GM12878 (cell line): ENCODE data around the gene NMNAT3. TPM values are rescaled to one million over a fixed set of nuclear protein-coding genes. Genes with fewer than 3 reads are reported as not detected.

Experiments used
- ATAC-seq: fragments of 200-7000 bp; cut with Tn5 transposase; 3 replicates; pipeline ENCODE4 v1.9.1; 2020; ENCODE audit warnings: mild to moderate bottlenecking, moderate library complexity
- BruUV-seq: library from RNA; stranded (reverse); fragments of 400-500 nt; replicated peaks from 2 replicates; lab custom pipeline; 2021; lab: Mats Ljungman, UMichigan
- CTCF ChIA-PET: fragments of 300-600 bp; sonication (Branson Sonifier 250); formaldehyde crosslinking; extraction: SDS; loops from one replicate; lab custom pipeline; 2021; ENCODE audit warnings: inconsistent platforms; lab: Yijun Ruan, JAX
- POLR2A ChIA-PET: fragments of 350-600 bp; formaldehyde crosslinking; extraction: SDS; loops from one replicate; lab custom pipeline; 2021; ENCODE audit warnings: inconsistent platforms; lab: Charles Lee
- RAD21 ChIA-PET: fragments of 300-600 bp; sonication (Branson Sonifier 250); formaldehyde crosslinking; loops from one replicate; lab custom pipeline; 2023; ENCODE audit warnings: antibody characterized with exemption; ENCODE audit not compliant: unreplicated experiment; lab: Charles Lee
- SMC1A ChIA-PET: fragments of 300-600 bp; sonication (Branson Sonifier 250); formaldehyde crosslinking; loops from one replicate; lab custom pipeline; 2023; ENCODE audit not compliant: unreplicated experiment, uncharacterized antibody; lab: Charles Lee
- DNase-seq: peaks from one replicate; pipeline ENCODE4 v3.0.0-alpha.2; 2011; ENCODE audit warnings: low read depth, low spot score
- FAIRE-seq: peaks from 3 replicates; lab custom pipeline; 2011; peaks lifted over from hg19 to GRCh38; lab: Jason Lieb, UNC
- H2AFZ ChIP-seq: 2 replicates; pipeline ENCODE4 v1.6.0; 2011; ENCODE audit warnings: low read depth, low read length, control low read depth; ENCODE audit not compliant: control insufficient read depth
- H3K27ac ChIP-seq: 2 replicates; pipeline ENCODE4 v1.5.1; 2011; ENCODE audit warnings: control low read depth; ENCODE audit not compliant: control insufficient read depth, insufficient read depth
- H3K27me3 ChIP-seq, 2 experiments: replicated peaks in 1 of 2; 2 replicates each; pipeline versions ENCODE4 v1.6.0 to v1.6.1; 2011; ENCODE audit warnings: low read length in 1 of 2; ENCODE audit not compliant: control insufficient read depth in 2 of 2, insufficient read depth in 2 of 2
- H3K36me3 ChIP-seq, 2 experiments: 2 replicates each; pipeline ENCODE4 v1.5.1; 2011; ENCODE audit warnings: low read length in 1 of 2; ENCODE audit not compliant: control insufficient read depth in 2 of 2, insufficient read depth in 2 of 2
- H3K4me1 ChIP-seq: 2 replicates; pipeline ENCODE4 v1.6.1; 2011; ENCODE audit warnings: mild to moderate bottlenecking, low read length, moderate library complexity, mixed read lengths; ENCODE audit not compliant: control insufficient read depth, insufficient read depth
- H3K4me2 ChIP-seq: 2 replicates; pipeline ENCODE4 v1.6.0; 2011; ENCODE audit warnings: control low read depth; ENCODE audit not compliant: control insufficient read depth, insufficient read depth
- H3K4me3 ChIP-seq: fragments of 200-600 bp; sonication (generic); 2 replicates; pipeline ENCODE4 v1.5.1; 2016
- H3K79me2 ChIP-seq: 2 replicates; pipeline ENCODE4 v1.6.0; 2011; ENCODE audit warnings: low read length; ENCODE audit not compliant: control insufficient read depth, insufficient read depth
- H3K9ac ChIP-seq: 2 replicates; pipeline ENCODE4 v1.8.0; 2011; ENCODE audit warnings: low read length, control low read depth, mixed read lengths; ENCODE audit not compliant: control insufficient read depth, insufficient read depth
- H3K9me3 ChIP-seq: replicated peaks from 3 replicates; pipeline ENCODE4 v1.5.1; 2011; ENCODE audit warnings: mild to moderate bottlenecking, low read length; ENCODE audit not compliant: control insufficient read depth, insufficient read depth
- H4K20me1 ChIP-seq: 2 replicates; pipeline ENCODE4 v1.6.0; 2011; ENCODE audit not compliant: control insufficient read depth, insufficient read depth
- CHD4 ChIP-seq: fragments of 200-600 bp; sonication (generic); IDR thresholded peaks from 2 replicates; pipeline ENCODE4 v1.6.1; 2016; ENCODE audit warnings: mild to moderate bottlenecking
- HDAC2 ChIP-seq: fragments of 200-600 bp; sonication (generic); IDR thresholded peaks from 2 replicates; pipeline ENCODE4 v1.6.1; 2017
- IKZF2 ChIP-seq, 2 experiments: fragments of 450-650 bp; IDR thresholded peaks; 2 replicates each; pipeline ENCODE4 v1.6.1; 2017; ENCODE audit warnings: mild to moderate bottlenecking in 2 of 2, moderate library complexity in 2 of 2
- RB1 ChIP-seq: fragments of 450-650 bp; formaldehyde crosslinking; IDR thresholded peaks from 2 replicates; pipeline ENCODE4 v1.6.1; 2017; ENCODE audit warnings: mild to moderate bottlenecking, borderline replicate concordance
- RELB ChIP-seq: fragments of 450-650 bp; IDR thresholded peaks from 2 replicates; pipeline ENCODE4 v1.6.1; 2017; ENCODE audit warnings: low read depth, mild to moderate bottlenecking, moderate library complexity
- SREBF2 ChIP-seq: IDR thresholded peaks from 2 replicates; pipeline ENCODE4 v1.6.1; 2012; ENCODE audit warnings: mild to moderate bottlenecking, low read length
- ZBTB11 ChIP-seq: fragments of 450-650 bp; formaldehyde crosslinking; IDR thresholded peaks from 2 replicates; pipeline ENCODE4 v1.5.0; 2022; ENCODE audit warnings: mild to moderate bottlenecking, missing genetic modification characterization
- ZNF687 ChIP-seq: fragments of 450-650 bp; IDR thresholded peaks from 2 replicates; pipeline ENCODE4 v1.6.1; 2017; ENCODE audit warnings: mild to moderate bottlenecking, moderate library complexity
- WGBS: methylation state at CpG from one replicate; pipeline ENCODE4 v1.1.6; 2016; ENCODE audit warnings: low lambda C conversion rate; ENCODE audit not compliant: insufficient replicate concordance, insufficient coverage; ENCODE audit errors: missing lambda C conversion rate; 5-methylcytosine and 5-hydroxymethylcytosine counted together
- in situ Hi-C: fragments of 300-500 bp; cut with MboI; formaldehyde crosslinking; loops from 9 replicates; pipeline ENCODE4 v1.14.3; 2018; ENCODE audit warnings: mixed read lengths
- intact Hi-C: fragments of 100-400 bp; cut with micrococcal nuclease; formaldehyde crosslinking; loops from one replicate; pipeline ENCODE4 v1.14.2; 2022; ENCODE audit not compliant: unreplicated experiment
- polyA plus RNA-seq, 11 experiments: library from polyadenylated mRNA; depleted of rRNA in 4 of 11; unstranded in 6 of 11; stranded (reverse) in 5 of 11; fragments of >200 nt; fragmentation: Nextera tagmentation in 4 of 11; fragmentation: Illumina TruSeq in 1 of 11; extraction: Ambion mirVana in 4 of 11; extraction: Trizol in 1 of 11; gene quantifications; 1 replicate in 1 of 11; 2 replicates in 10 of 11; pipeline versions ENCODE4 v1.2.1 to v1.2.3, GENCODE V29; 2011 to 2016; ENCODE audit warnings: inconsistent platforms in 2 of 11, missing spikeins in 2 of 11, low read depth in 1 of 11
- total RNA-seq, 4 experiments: library from RNA; depleted of rRNA in 3 of 4; stranded (reverse); fragments of >200 nt in 3 of 4; fragmentation: Illumina TruSeq in 1 of 4; extraction: Trizol in 1 of 4; gene quantifications; 2 replicates each; pipeline versions ENCODE4 v1.2.1 to v1.2.3, GENCODE V29; 2013 to 2021
- TF ChIP-seq, protein P1 (sequence below): IDR thresholded peaks from 2 replicates; pipeline ENCODE4 v1.6.1; 2011; ENCODE audit warnings: low read depth, low read length, improper control_type of control experiment, borderline replicate concordance
- TF ChIP-seq, protein P2 (sequence below): IDR thresholded peaks from 2 replicates; pipeline ENCODE4 v1.6.1; 2012; ENCODE audit warnings: low read depth, low read length, improper control_type of control experiment

The NMNAT3 gene
- total and polyA plus RNA-seq, 10 of the 15 experiments (the other 5 are each of a cell fraction or from before 2014, with no cell fraction given), result under 0.01 to 0.92 (median 0.08) TPM; not detected in 4

GRCh38 chr3:139718415-139718814 is 40.6 kb upstream of the NMNAT3 start (continued):
- no peak for TF ChIP-seq ZBTB11 (CRISPR knock-in tag)
- TF ChIP-seq, all 136 proteins: peak for 0

DNA sequence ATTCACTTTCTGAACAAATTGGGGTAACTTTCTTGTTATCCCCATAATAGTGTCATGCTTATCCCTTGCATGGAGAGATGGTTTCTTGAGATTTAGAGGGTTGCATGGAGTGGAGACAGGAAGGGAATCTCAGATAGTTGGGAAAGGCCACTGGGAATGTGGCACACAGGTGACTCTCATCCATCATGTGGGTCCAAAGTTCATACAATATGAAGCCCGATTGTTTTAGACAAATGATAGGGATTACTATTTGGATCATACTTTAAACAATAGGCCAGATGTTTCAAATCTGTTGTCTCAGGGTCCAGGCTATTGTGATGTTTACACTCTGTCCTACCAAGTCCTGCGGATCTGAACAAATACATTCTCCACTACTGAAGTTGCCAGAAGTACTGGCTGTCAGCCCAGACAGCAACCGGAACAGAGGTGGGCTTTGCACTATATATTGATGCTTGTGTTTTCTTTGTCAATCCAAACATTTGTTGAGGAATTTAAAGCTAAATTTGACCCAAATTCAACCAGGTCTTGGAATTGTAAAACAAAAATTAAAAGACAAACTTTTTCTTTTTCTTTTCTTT is 39.2 kb upstream of the NMNAT3 start:
- Histone ChIP-seq H4K20me1 (no peaks in the 10 kb centered on the region), H3K36me3 (no peaks in the 10 kb centered on the region), H3K4me3 (no peak overlapping the region), H3K79me2 (no peaks in the 10 kb centered on the region), H2AFZ (no peak overlapping the region), H3K4me2 (no peak overlapping the region), H3K9ac (no peak overlapping the region), H3K27me3 (no peaks in the 10 kb centered on the region), H3K9me3 (no peaks in the 10 kb centered on the region), H3K27ac (no peak overlapping the region), H3K4me1 (no peaks in the 10 kb centered on the region)
- ChIA-PET RAD21 (no interaction called here), CTCF (no interaction called here), SMC1A (no interaction called here), POLR2A (no interaction called here)
- in situ Hi-C loops (no loop called here), intact Hi-C loops (no loop called here)
- BruUV-seq, result no TSS peak
- 63% methylated on average over 3 of the region's 3 CpGs for WGBS
- no peak for TF ChIP-seq IKZF2 (IDR thresholded peaks at IDR 0.05)
- no peak for TF ChIP-seq ZNF687
- TF ChIP-seq, protein P1, sequence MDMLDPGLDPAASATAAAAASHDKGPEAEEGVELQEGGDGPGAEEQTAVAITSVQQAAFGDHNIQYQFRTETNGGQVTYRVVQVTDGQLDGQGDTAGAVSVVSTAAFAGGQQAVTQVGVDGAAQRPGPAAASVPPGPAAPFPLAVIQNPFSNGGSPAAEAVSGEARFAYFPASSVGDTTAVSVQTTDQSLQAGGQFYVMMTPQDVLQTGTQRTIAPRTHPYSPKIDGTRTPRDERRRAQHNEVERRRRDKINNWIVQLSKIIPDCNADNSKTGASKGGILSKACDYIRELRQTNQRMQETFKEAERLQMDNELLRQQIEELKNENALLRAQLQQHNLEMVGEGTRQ, result no peak
- no peak for TF ChIP-seq RELB
- TF ChIP-seq, protein P2, sequence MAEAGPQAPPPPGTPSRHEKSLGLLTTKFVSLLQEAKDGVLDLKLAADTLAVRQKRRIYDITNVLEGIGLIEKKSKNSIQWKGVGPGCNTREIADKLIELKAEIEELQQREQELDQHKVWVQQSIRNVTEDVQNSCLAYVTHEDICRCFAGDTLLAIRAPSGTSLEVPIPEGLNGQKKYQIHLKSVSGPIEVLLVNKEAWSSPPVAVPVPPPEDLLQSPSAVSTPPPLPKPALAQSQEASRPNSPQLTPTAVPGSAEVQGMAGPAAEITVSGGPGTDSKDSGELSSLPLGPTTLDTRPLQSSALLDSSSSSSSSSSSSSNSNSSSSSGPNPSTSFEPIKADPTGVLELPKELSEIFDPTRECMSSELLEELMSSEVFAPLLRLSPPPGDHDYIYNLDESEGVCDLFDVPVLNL, result no peak
- TF ChIP-seq SREBF2, result no peak
- TF ChIP-seq CHD4, result no peak
- no peak for TF ChIP-seq RB1
- TF ChIP-seq HDAC2, result no peak
- DNase-seq (no peak), ATAC-seq (no peak), FAIRE-seq (no peak)
